H1 (cell line): ENCODE measurements around the gene CASS4. TPM values are rescaled to one million over a fixed set of nuclear protein-coding genes. Genes with fewer than 3 reads are reported as not detected.

Experiments used
- CHD7 ChIP-seq: fragments of 300-600 bp; sonication (generic); IDR thresholded peaks from 2 replicates; pipeline ENCODE4 v1.7.1; 2012; ENCODE audit warnings: low read length, moderate library complexity, mild to moderate bottlenecking, inconsistent platforms; ENCODE audit not compliant: insufficient replicate concordance
- POU5F1 ChIP-seq: IDR thresholded peaks from 2 replicates; pipeline ENCODE4 v1.6.1; 2011; ENCODE audit warnings: low read depth, mild to moderate bottlenecking, low read length, moderate library complexity
- polyA plus RNA-seq, 7 experiments: library from polyadenylated mRNA; depleted of rRNA in 3 of 7; stranded (reverse) in 5 of 7; unstranded in 2 of 7; fragments of >200 nt in 5 of 7; fragments of 200-250 nt in 2 of 7; gene quantifications; 1 replicate in 5 of 7; 2 replicates in 1 of 7; 4 replicates in 1 of 7; pipeline versions ENCODE4 v1.2.1 to v1.2.3, GENCODE V29; 2011 to 2013; ENCODE audit warnings: missing spikeins in 2 of 7, mixed read lengths in 2 of 7
- total RNA-seq: library from RNA; stranded (reverse); fragmentation: NEBNext Ultra II Directional; extraction: Animal tissue kit (Norgen Biotek cat#: 25700); gene quantifications from 2 replicates; pipeline ENCODE4 v1.2.1, GENCODE V29; 2021

CASS4 gene
- total and polyA plus RNA-seq, 2 of the 8 experiments (the other 6 are each of a cell fraction or from before 2014, with no cell fraction given), result not detected

- TF ChIP-seq CHD7 (no peak), POU5F1 (no peak)
- TF ChIP-seq, all 59 proteins: peak for 0
These were observed 25.8 kb upstream of the CASS4 start (continued) for GRCh38 chr20:56386219-56386618.
